ENCODE data around the gene RNF144B.
"Not testable (repeated sequence)": the region's sequence is repeated elsewhere in the genome, so short reads cannot be mapped to it uniquely, and the experiment has no call there.

The RNF144B gene

GRCh38 chr6:18380158-18380836 is 6.9 kb upstream of the RNF144B start:
- no peak for DNase-seq

- no peak for DNase-seq
Measured at GRCh38 chr6:18380851-18381250, 6.3 kb upstream of the RNF144B start.

GRCh38 chr6:18383441-18383840 is 3.7 kb upstream of the RNF144B start:
- DNase-seq, result no peak

GRCh38 chr6:18384621-18385020 is 2.5 kb upstream of the RNF144B start:
- no peak for DNase-seq

GRCh38 chr6:18386298-18386976 is 713 bp upstream of the RNF144B start:
- DNase-seq, result no peak

GRCh38 chr6:18388271-18388670 is 1.1 kb downstream of the RNF144B start:
- no peak for DNase-seq

GRCh38 chr6:18388942-18389341 is 1.8 kb downstream of the RNF144B start:
- no peak for DNase-seq

- no peak for DNase-seq
Measured at GRCh38 chr6:18389479-18389878, 2.3 kb downstream of the RNF144B start.

- DNase-seq, result no peak
Measured at GRCh38 chr6:18390476-18390875, 3.3 kb downstream of the RNF144B start.

GRCh38 chr6:18391023-18391422 is 3.9 kb downstream of the RNF144B start:
- no peak for DNase-seq

- no peak for DNase-seq
Measured at GRCh38 chr6:18392346-18392877, 5.3 kb downstream of the RNF144B start.

- DNase-seq, result no peak
Measured at GRCh38 chr6:18393698-18394097, 6.5 kb downstream of the RNF144B start.

GRCh38 chr6:18395177-18395855 is 8.2 kb downstream of the RNF144B start:
- no peak for DNase-seq

GRCh38 chr6:18395856-18396197 is 8.7 kb downstream of the RNF144B start:
- DNase-seq, result no peak

- no peak for DNase-seq
Measured at GRCh38 chr6:18397701-18398100, 10.6 kb downstream of the RNF144B start.

GRCh38 chr6:18398225-18398624 is 11.1 kb downstream of the RNF144B start:
- DNase-seq, result not testable (repeated sequence)

GRCh38 chr6:18400831-18401446 is 13.8 kb downstream of the RNF144B start:
- DNase-seq, result no peak

- not testable (repeated sequence) for DNase-seq
Measured at GRCh38 chr6:18404965-18405364, 17.8 kb downstream of the RNF144B start.

GRCh38 chr6:18405477-18406293 is 18.5 kb downstream of the RNF144B start:
- DNase-seq, result no peak

- DNase-seq, result peak; percentile 8
Measured at GRCh38 chr6:18406955-18407749, 20.0 kb downstream of the RNF144B start.

- DNase-seq, result not testable (repeated sequence)
Measured at GRCh38 chr6:18409602-18410001, 22.5 kb downstream of the RNF144B start.

GRCh38 chr6:18410412-18410811 is 23.3 kb downstream of the RNF144B start:
- DNase-seq, result no peak

Data from stimulated activated CD4-positive, alpha-beta T cell treated with anti-CD3 and anti-CD28 coated beads, Interleukin-1b, Interleukin-23, amount 100 ng/mL, for 48 hours (primary cell).